Tibial artery (tissue), 4 donors: ENCODE results near the gene NOP16.

Experiments used
- DNase-seq, 2 donors: peaks; one replicate each; pipeline ENCODE4 v3.0.0-alpha.2; 2019
- H3K27ac ChIP-seq, 2 donors: fragments of 200-600 bp; sonication (generic) in 1 of 2; 1 replicate in 1 of 2; 2 replicates in 1 of 2; pipeline ENCODE4 v1.5.1; 2018 to 2019; ENCODE audit warnings: mild to moderate bottlenecking in 1 of 2
- H3K27me3 ChIP-seq, 2 donors: fragments of 200-600 bp; sonication (generic) in 1 of 2; one replicate each; pipeline versions ENCODE4 v1.5.1 to v1.6.0; 2016 to 2019
- H3K36me3 ChIP-seq, 3 donors: fragments of 200-600 bp; sonication (generic) in 2 of 3; one replicate each; pipeline ENCODE4 v1.5.1; 2016 to 2019; ENCODE audit warnings: mild to moderate bottlenecking in 2 of 3
- H3K4me1 ChIP-seq, 4 donors: fragments of 200-600 bp; sonication (generic) in 2 of 4; 1 replicate in 3 of 4; 2 replicates in 1 of 4; pipeline ENCODE4 v1.5.1; 2016 to 2019
- H3K4me3 ChIP-seq, 2 donors: fragments of 200-600 bp; sonication (generic) in 1 of 2; 1 replicate in 1 of 2; 2 replicates in 1 of 2; pipeline ENCODE4 v1.5.1; 2018 to 2019; ENCODE audit warnings: mild to moderate bottlenecking in 2 of 2
- H3K9me3 ChIP-seq, 3 donors: fragments of 200-600 bp; sonication (generic) in 1 of 3; one replicate each; pipeline ENCODE4 v1.5.1; 2016 to 2019
- intact Hi-C: fragments of 100-400 bp; cut with DNase I; formaldehyde crosslinking; loops from one replicate; pipeline ENCODE4 v1.15.0; 2023; ENCODE audit warnings: low total_unique reads
- TF ChIP-seq, protein P1 (sequence below), 2 experiments: fragments of 200-600 bp in 1 of 2; fragments of 450-650 bp in 1 of 2; IDR thresholded peaks; one replicate each; pipeline ENCODE4 v1.5.1; 2017 to 2019; ENCODE audit warnings: antibody characterized with exemption in 2 of 2, mild to moderate bottlenecking in 1 of 2, moderate library complexity in 1 of 2

The NOP16 gene

DNA sequence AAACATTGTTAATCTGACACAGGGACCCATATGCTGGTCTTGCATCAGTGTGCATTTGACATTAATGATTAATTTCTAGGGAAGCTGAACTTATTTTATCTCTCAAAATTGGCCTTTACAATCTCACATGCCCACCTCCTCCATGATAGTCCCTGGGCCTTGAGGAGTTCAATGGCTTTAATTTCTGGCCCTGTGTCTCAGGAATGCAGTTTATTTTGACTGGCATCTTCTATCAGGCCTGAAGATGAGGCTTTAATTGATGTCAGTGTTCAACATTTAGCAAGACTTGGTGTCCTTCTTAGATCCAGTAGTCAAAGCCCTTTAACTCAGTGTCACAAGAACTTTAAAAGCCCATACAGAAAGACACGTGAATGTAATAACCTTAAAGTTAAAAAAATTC is 38.5 kb upstream of the NOP16 start:
- Histone ChIP-seq H3K27ac (no peak overlapping the region), H3K36me3 (no peaks in the 10 kb centered on the region), H3K27me3 (no peaks in the 10 kb centered on the region), H3K4me3 (no peak overlapping the region), H3K4me1 (peaks cover 0 to 26% (median 11%) of the 10 kb centered on the region in 4 donors), H3K9me3 (no peaks in the 10 kb centered on the region)
- TF ChIP-seq, protein P1, sequence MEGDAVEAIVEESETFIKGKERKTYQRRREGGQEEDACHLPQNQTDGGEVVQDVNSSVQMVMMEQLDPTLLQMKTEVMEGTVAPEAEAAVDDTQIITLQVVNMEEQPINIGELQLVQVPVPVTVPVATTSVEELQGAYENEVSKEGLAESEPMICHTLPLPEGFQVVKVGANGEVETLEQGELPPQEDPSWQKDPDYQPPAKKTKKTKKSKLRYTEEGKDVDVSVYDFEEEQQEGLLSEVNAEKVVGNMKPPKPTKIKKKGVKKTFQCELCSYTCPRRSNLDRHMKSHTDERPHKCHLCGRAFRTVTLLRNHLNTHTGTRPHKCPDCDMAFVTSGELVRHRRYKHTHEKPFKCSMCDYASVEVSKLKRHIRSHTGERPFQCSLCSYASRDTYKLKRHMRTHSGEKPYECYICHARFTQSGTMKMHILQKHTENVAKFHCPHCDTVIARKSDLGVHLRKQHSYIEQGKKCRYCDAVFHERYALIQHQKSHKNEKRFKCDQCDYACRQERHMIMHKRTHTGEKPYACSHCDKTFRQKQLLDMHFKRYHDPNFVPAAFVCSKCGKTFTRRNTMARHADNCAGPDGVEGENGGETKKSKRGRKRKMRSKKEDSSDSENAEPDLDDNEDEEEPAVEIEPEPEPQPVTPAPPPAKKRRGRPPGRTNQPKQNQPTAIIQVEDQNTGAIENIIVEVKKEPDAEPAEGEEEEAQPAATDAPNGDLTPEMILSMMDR (IDR thresholded peaks at IDR 0.05) = no peak
- intact Hi-C loops = no loop called here
- DNase-seq = no peak

DNA sequence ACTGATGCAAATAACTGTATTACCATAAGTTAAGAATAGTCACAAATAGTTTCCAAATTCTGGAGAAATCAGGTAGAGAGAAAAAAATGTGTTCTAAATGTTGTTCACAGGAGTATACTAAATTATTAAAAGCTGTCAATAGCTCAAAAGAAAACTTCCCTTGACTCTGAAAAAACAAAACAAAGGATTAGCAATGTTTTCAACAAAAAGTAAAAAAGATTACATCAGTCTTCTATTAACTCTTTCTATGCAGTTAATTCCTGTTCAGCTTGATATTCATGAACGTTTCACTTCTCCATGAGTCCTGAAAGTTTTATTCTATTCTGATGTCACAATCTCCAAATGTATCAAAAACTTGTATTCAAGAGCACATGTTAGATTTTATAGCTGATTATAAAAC is 37.4 kb upstream of the NOP16 start:
- intact Hi-C loops = no loop called here
- Histone ChIP-seq H3K27ac (peak overlapping the region in 1 of 2 donors; percentile 63), H3K4me1 (peaks cover 0 to 26% (median 11%) of the 10 kb centered on the region in 4 donors), H3K9me3 (no peaks in the 10 kb centered on the region), H3K4me3 (no peak overlapping the region), H3K36me3 (no peaks in the 10 kb centered on the region), H3K27me3 (no peaks in the 10 kb centered on the region)
- TF ChIP-seq, protein P1 (IDR thresholded peaks at IDR 0.05) = no peak
- DNase-seq = no peak

DNA sequence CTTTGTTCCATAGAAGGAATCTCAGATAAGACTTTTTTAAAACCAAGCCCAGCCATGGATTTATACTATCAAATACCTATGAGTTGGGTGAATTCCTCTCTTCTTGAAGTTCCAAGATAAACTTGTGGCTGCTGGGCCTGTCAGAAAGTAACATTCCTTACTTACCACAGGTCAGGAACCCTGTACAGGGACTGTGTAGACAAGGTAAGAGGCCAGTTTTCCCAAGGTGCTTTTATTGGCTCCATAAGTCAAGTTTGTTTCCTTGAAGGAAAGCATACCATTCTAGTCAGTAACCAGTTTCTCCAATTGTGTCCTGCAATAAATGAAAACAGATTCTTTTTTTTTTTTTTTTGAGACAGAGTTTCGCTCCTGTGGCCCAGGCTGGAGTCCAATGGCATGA is 36.7 kb upstream of the NOP16 start:
- no peaks in the 10 kb centered on the region for H3K9me3 ChIP-seq
- DNase-seq = no peak
- H3K36me3 ChIP-seq = no peaks in the 10 kb centered on the region
- TF ChIP-seq, protein P1 (IDR thresholded peaks at IDR 0.05) = no peak
- H3K27me3 ChIP-seq = no peaks in the 10 kb centered on the region
- no peak overlapping the region for H3K4me3 ChIP-seq
- intact Hi-C loops = no loop called here
- peaks cover 0 to 26% (median 11%) of the 10 kb centered on the region in 4 donors for H3K4me1 ChIP-seq
- peak overlapping the region; percentile 7 to 63 for H3K27ac ChIP-seq

DNA sequence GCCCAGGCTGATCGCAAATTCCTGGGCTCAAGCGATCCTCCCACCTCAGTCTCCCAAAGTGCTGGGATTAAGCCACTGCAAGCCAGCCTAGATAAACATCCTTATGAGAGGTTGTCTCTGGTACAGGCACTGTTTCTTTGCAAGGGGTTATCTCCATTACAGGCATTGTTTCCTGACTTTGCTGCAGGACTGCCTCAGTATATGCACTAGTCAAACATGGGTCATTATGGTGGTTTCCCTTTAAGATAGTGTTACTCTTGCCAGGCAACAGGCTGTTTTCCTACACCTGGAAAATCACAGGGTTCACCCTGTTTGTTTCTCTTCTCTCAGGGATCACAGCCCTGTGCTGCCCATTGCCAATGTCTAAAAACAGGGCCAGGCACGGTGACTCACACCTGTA is 35.8 kb upstream of the NOP16 start:
- peak overlapping the region in 1 of 2 donors; percentile 60 for H3K27ac ChIP-seq
- TF ChIP-seq, protein P1 (IDR thresholded peaks at IDR 0.05) = no peak
- intact Hi-C loops = no loop called here
- no peaks in the 10 kb centered on the region for H3K36me3 ChIP-seq
- DNase-seq = no peak
- no peak overlapping the region for H3K4me3 ChIP-seq
- peaks cover 0 to 26% (median 11%) of the 10 kb centered on the region in 4 donors for H3K4me1 ChIP-seq
- H3K27me3 ChIP-seq = no peaks in the 10 kb centered on the region
- no peaks in the 10 kb centered on the region for H3K9me3 ChIP-seq

DNA sequence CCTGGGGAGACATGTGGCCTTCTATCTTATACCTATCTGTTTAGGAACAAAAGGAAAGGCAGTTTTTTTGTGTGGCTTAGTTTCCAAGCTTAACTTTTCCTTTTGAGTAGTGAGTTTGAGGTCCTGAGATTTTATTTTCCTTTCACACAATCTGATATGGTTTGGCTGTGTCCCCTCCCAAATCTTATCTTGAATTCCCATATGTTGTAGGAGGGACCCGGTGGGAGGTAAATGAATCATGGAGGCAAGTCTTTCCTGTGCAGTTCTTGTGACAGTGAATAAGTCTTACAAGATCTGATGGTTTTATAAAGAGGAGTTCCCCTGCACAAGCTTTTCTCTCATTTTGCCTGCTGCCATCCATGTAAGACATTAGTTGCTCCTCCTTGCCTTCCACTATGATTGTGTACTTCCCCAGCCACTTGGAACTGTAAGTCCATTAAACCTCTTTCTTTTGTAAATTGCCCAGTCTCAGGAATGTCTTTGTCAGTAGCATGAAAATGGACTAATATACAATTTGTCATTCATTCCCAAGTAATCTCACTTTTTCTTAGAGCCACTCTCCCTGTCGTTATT is 32.7 kb upstream of the NOP16 start:
- Histone ChIP-seq H3K4me3 (no peak overlapping the region), H3K9me3 (no peaks in the 10 kb centered on the region), H3K4me1 (peaks cover 0 to 34% (median 20%) of the 10 kb centered on the region in 4 donors), H3K36me3 (no peaks in the 10 kb centered on the region), H3K27ac (no peak overlapping the region), H3K27me3 (no peaks in the 10 kb centered on the region)
- TF ChIP-seq, protein P1 (IDR thresholded peaks at IDR 0.05) = no peak
- no peak for DNase-seq
- intact Hi-C loops = no loop called here

DNA sequence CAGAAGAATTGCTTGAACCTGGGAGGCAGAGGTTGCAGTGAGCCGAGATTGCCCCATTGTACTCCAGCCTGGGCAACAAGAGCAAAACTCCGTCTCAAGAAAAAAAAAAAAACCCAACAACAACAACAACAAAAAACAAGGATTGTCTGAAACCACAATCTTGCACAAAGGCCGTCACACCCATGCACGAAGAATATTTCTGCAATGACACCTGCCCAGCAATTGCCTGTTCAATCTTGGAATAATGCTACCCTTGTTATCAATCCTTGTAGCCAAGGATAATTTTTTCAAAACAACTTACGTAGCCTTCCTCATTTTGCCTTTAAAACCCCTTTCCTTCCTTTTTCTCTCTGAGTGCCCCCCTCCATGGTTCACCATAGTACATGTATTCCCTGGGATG is 31.7 kb upstream of the NOP16 start:
- intact Hi-C loops = no loop called here
- H3K4me1 ChIP-seq = peaks cover under 1 to 32% (median 22%) of the 10 kb centered on the region in 4 donors
- no peak overlapping the region for H3K4me3 ChIP-seq
- H3K27ac ChIP-seq = no peak overlapping the region
- no peaks in the 10 kb centered on the region for H3K27me3 ChIP-seq
- TF ChIP-seq, protein P1 (IDR thresholded peaks at IDR 0.05) = no peak
- H3K9me3 ChIP-seq = no peaks in the 10 kb centered on the region
- no peaks in the 10 kb centered on the region for H3K36me3 ChIP-seq
- no peak for DNase-seq
